Measurements from ENCODE around the gene BAG2. TPM values are rescaled to one million over a fixed set of nuclear protein-coding genes. Genes with fewer than 3 reads are reported as not detected.
A peak's percentile ranks its signal among the peaks of the same experiment; 100 is the strongest.

BAG2 gene
- total and polyA plus RNA-seq, 2 donors (not counting 1 experiment from before 2014, with no cell fraction given), result 21.1 to 31.5 TPM

GRCh38 chr6:57207872-57208271 is 35.7 kb downstream of the BAG2 start:
- H3K27me3 ChIP-seq (ENCODE audit: control insufficient read depth, insufficient read depth, low read length), result no peaks in the 10 kb centered on the region
- no peak overlapping the region for H3K4me3 ChIP-seq (replicated peaks in 1 of 4; ENCODE audit: control extremely low read depth in 1 of 4, insufficient read depth in 1 of 4, low read depth in 3 of 4, low read length in 4 of 4)
- TF ChIP-seq EZH2 (IDR thresholded peaks at IDR 0.05; ENCODE audit: low read length, missing control alignments), result no peak
- no peak for TF ChIP-seq CTCF (conservative IDR thresholded peaks at IDR 0.05 in 1 of 2, IDR thresholded peaks at IDR 0.05 in 1 of 2; ENCODE audit: low read depth in 1 of 2, low read length in 2 of 2)
- no peak overlapping the region for H3K4me2 ChIP-seq (ENCODE audit: extremely low read depth, insufficient read depth, low read length)
- no peaks in the 10 kb centered on the region for H4K20me1 ChIP-seq (ENCODE audit: control insufficient read depth, extremely low read depth, insufficient read depth, low read length)
- peaks cover 35% of the 10 kb centered on the region for H3K79me2 ChIP-seq (ENCODE audit: control insufficient read depth, insufficient read depth, low read length)
- peak in 1 of 2 donors; percentile 44 for DNase-seq (ENCODE audit: low read depth in 2 of 2)
- H2AFZ ChIP-seq (ENCODE audit: low read length), result no peak overlapping the region
- H3K9me3 ChIP-seq (ENCODE audit: control insufficient read depth, insufficient read depth, low read depth, low read length), result no peaks in the 10 kb centered on the region
- no peak overlapping the region for H3K27ac ChIP-seq (ENCODE audit: insufficient read depth, low read length)
- no peak overlapping the region for H3K9ac ChIP-seq (ENCODE audit: insufficient read depth, low read length)
- peaks cover 2% of the 10 kb centered on the region for H3K36me3 ChIP-seq (ENCODE audit: control insufficient read depth, insufficient read depth, low read length)
- peaks cover 2% of the 10 kb centered on the region for H3K4me1 ChIP-seq (ENCODE audit: control insufficient read depth, extremely low read depth, insufficient read depth, low read length)

DNA sequence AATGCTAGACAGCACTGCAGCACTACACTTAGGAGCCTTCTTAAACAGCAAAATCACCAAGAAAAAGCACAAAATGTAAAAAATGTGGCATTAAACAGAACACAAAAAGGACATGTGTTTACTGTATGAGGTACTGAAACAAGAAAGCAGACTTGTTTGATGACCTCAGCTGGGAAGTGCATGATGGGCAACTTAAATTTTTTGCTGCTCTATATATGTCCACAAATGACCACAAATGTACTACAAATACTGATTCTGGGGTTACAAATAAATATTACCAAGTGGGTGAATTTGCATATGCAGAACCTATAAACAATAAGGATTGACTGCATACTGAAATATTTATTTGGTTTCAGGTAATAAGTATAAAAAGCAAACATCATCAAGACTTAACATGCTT is 36.9 kb downstream of the BAG2 start:
- H3K79me2 ChIP-seq (ENCODE audit: control insufficient read depth, insufficient read depth, low read length), result peaks cover 44% of the 10 kb centered on the region
- H3K9me3 ChIP-seq (ENCODE audit: control insufficient read depth, insufficient read depth, low read depth, low read length), result no peaks in the 10 kb centered on the region
- H2AFZ ChIP-seq (ENCODE audit: low read length), result no peak overlapping the region
- H3K4me1 ChIP-seq (ENCODE audit: control insufficient read depth, extremely low read depth, insufficient read depth, low read length), result peaks cover 2% of the 10 kb centered on the region
- H3K36me3 ChIP-seq (ENCODE audit: control insufficient read depth, insufficient read depth, low read length), result no peaks in the 10 kb centered on the region
- H3K9ac ChIP-seq (ENCODE audit: insufficient read depth, low read length), result no peak overlapping the region
- H3K4me3 ChIP-seq (replicated peaks in 1 of 4; ENCODE audit: control extremely low read depth in 1 of 4, insufficient read depth in 1 of 4, low read depth in 3 of 4, low read length in 4 of 4), result no peak overlapping the region
- H3K4me2 ChIP-seq (ENCODE audit: extremely low read depth, insufficient read depth, low read length), result no peak overlapping the region
- no peak for TF ChIP-seq CTCF (conservative IDR thresholded peaks at IDR 0.05 in 1 of 2, IDR thresholded peaks at IDR 0.05 in 1 of 2; ENCODE audit: low read depth in 1 of 2, low read length in 2 of 2)
- TF ChIP-seq EZH2 (IDR thresholded peaks at IDR 0.05; ENCODE audit: low read length, missing control alignments), result no peak
- DNase-seq (ENCODE audit: low read depth in 2 of 2), result no peak
- H3K27me3 ChIP-seq (ENCODE audit: control insufficient read depth, insufficient read depth, low read length), result no peaks in the 10 kb centered on the region
- H4K20me1 ChIP-seq (ENCODE audit: control insufficient read depth, extremely low read depth, insufficient read depth, low read length), result no peaks in the 10 kb centered on the region
- H3K27ac ChIP-seq (ENCODE audit: insufficient read depth, low read length), result no peak overlapping the region

DNA sequence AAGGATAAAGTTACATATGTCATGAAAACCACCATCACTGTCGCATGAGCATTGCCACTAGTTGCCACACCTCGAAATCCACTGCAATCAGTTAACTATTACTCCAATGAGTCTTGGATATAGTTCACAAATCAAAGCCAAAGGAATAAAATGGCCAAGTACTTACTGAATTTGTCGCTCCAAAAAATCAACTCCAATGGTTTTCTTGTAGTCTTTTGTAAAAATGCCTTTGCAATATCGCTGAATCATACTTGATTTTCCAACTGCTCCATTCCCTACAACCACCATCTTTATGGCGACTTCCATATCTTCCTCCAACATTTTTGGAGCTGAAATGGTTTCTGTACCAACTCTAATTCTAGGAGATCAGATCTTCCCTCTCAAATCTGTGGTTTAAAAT is 37.9 kb downstream of the BAG2 start:
- Histone ChIP-seq H3K27ac (ENCODE audit: insufficient read depth, low read length) (no peak overlapping the region), H3K79me2 (ENCODE audit: control insufficient read depth, insufficient read depth, low read length) (peaks cover 54% of the 10 kb centered on the region), H2AFZ (ENCODE audit: low read length) (no peak overlapping the region), H3K4me3 (replicated peaks in 1 of 4; ENCODE audit: control extremely low read depth in 1 of 4, insufficient read depth in 1 of 4, low read depth in 3 of 4, low read length in 4 of 4) (no peak overlapping the region), H4K20me1 (ENCODE audit: control insufficient read depth, extremely low read depth, insufficient read depth, low read length) (no peaks in the 10 kb centered on the region), H3K4me1 (ENCODE audit: control insufficient read depth, extremely low read depth, insufficient read depth, low read length) (peaks cover 2% of the 10 kb centered on the region), H3K36me3 (ENCODE audit: control insufficient read depth, insufficient read depth, low read length) (no peaks in the 10 kb centered on the region), H3K4me2 (ENCODE audit: extremely low read depth, insufficient read depth, low read length) (no peak overlapping the region), H3K9ac (ENCODE audit: insufficient read depth, low read length) (no peak overlapping the region), H3K9me3 (ENCODE audit: control insufficient read depth, insufficient read depth, low read depth, low read length) (no peaks in the 10 kb centered on the region), H3K27me3 (ENCODE audit: control insufficient read depth, insufficient read depth, low read length) (no peaks in the 10 kb centered on the region)
- TF ChIP-seq CTCF (conservative IDR thresholded peaks at IDR 0.05 in 1 of 2, IDR thresholded peaks at IDR 0.05 in 1 of 2; ENCODE audit: low read depth in 1 of 2, low read length in 2 of 2), result no peak
- no peak for DNase-seq (ENCODE audit: low read depth in 2 of 2)

Data from fibroblast of lung (primary cell).